ENCODE results near the gene KAT14. TPM values are rescaled to one million over a fixed set of nuclear protein-coding genes. Genes with fewer than 3 reads are reported as not detected.
"Not testable (repeated sequence)": the region's sequence is repeated elsewhere in the genome, so short reads cannot be mapped to it uniquely, and the experiment has no call there.

KAT14 gene
- total RNA-seq, 4 donors from 2014 or later, result 6.5 to 11.8 (median 9.8) TPM

DNA sequence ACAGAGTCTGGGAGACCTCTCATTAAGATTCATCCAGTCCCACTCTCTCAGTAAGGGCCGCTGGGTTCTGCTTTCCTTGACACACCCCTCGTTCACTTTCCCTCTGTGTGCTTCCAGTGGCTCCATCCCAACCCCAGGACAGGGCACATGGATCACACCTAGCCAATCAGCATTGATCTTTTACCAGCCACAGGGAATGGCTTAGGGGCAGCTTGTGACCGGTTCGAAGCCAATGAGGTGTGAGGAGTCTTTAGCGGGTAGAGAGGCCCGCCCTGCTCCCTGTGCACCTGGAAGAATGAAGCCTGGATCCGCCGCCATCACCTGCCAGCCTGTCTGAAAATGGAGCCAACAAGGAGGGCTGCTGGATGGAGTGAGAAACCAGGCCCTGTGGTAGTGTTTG is 44.8 kb upstream of the KAT14 start:
- no peak overlapping the region for H3K27ac ChIP-seq
- H3K36me3 ChIP-seq, result no peaks in the 10 kb centered on the region
- H3K4me1 ChIP-seq, result no peaks in the 10 kb centered on the region
- TF ChIP-seq POLR2A (IDR thresholded peaks at IDR 0.05) (no peak), CTCF (IDR thresholded peaks at IDR 0.05) (no peak)
- no peak overlapping the region for H3K4me3 ChIP-seq
- WGBS, 2 donors, result 79 to 93% methylated on average over 4 to 8 of the region's 8 CpGs
- no peaks in the 10 kb centered on the region for H3K27me3 ChIP-seq
- no peak for DNase-seq
- intact Hi-C loops (cut with DNase I), result no loop called here
- H3K9me3 ChIP-seq, result no peaks in the 10 kb centered on the region

- Histone ChIP-seq H3K36me3 (no peaks in the 10 kb centered on the region), H3K4me3 (no peak overlapping the region), H3K9me3 (no peaks in the 10 kb centered on the region), H3K4me1 (no peaks in the 10 kb centered on the region), H3K27ac (no peak overlapping the region), H3K27me3 (no peaks in the 10 kb centered on the region)
- TF ChIP-seq CTCF (IDR thresholded peaks at IDR 0.05) (no peak), POLR2A (IDR thresholded peaks at IDR 0.05) (no peak)
- intact Hi-C loops (cut with DNase I), result no loop called here
- WGBS, 2 donors, result 76 to 79% methylated on average over 6 of the region's 10 CpGs
- DNase-seq, result no peak
Measured at GRCh38 chr20:18093388-18093787, 44.3 kb upstream of the KAT14 start.

DNA sequence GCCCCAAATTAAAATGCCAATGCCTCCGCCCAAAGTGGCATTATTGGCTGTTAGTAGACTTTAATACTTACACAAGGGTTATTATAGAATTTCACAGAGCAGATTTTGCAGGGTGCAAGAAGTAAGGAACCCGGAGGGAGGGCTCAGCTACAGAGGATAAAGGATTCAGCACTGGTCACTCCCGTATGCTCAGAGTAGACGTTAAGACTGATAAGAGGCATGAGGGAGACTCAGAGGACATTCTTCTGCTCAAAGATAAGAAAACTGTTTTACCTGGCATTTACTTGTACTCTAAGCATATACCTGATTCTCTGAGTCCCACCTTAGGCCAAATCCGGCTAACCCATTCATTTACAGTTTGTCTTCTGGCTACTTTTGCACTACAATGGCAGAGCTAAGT is 43.5 kb upstream of the KAT14 start:
- no peak for TF ChIP-seq CTCF (IDR thresholded peaks at IDR 0.05)
- WGBS, 2 donors, result 63 to 67% methylated on average over 5 of the region's 5 CpGs
- Histone ChIP-seq H3K4me3 (no peak overlapping the region), H3K36me3 (no peaks in the 10 kb centered on the region), H3K27ac (no peak overlapping the region), H3K9me3 (no peaks in the 10 kb centered on the region), H3K27me3 (no peaks in the 10 kb centered on the region), H3K4me1 (no peaks in the 10 kb centered on the region)
- DNase-seq, result no peak
- intact Hi-C loops (cut with DNase I), result no loop called here

DNA sequence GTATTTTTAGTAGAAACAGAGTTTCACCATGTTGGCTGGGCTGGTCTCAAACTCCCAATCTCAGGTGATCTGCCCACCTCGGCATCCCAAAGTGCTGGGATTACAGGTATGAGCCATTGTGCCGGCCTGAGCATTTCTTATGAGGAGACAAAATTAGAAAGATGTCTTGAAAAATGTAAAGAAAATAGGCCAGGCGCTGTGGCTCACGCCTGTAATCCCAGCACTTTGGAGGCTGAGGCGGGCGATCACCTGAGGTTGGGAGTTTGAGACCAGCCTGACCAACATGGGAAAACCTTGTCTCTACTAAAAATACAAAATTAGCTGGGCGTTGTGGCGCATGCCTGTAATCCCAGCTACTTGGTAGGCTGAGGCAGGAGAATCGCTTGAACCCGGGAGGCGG is 37.1 kb upstream of the KAT14 start:
- H3K27ac ChIP-seq; H3K4me3 ChIP-seq; H3K9me3 ChIP-seq; H3K36me3 ChIP-seq; H3K4me1 ChIP-seq; intact Hi-C loops (cut with DNase I); DNase-seq: not testable (repeated sequence)
- 93% methylated on average over 8 to 10 of the region's 11 CpGs for WGBS, 2 donors
- peaks cover 0 to 14% (median 0%) of the 10 kb centered on the region in 4 donors for H3K27me3 ChIP-seq

GRCh38 chr20:18101125-18101810 is 36.4 kb upstream of the KAT14 start:
- Histone ChIP-seq H3K27me3 (peaks cover 0 to 14% (median 0%) of the 10 kb centered on the region in 4 donors), H3K4me1 (no peaks in the 10 kb centered on the region), H3K27ac (no peak overlapping the region), H3K4me3 (no peak overlapping the region), H3K9me3 (no peaks in the 10 kb centered on the region), H3K36me3 (no peaks in the 10 kb centered on the region)
- 37 to 57% methylated on average over 7 of the region's 7 CpGs for WGBS, 2 donors
- intact Hi-C loops (cut with DNase I), result no loop called here
- TF ChIP-seq CTCF (IDR thresholded peaks at IDR 0.05) (no peak), POLR2A (IDR thresholded peaks at IDR 0.05) (no peak)
- DNase-seq, result no peak

- intact Hi-C loops (cut with DNase I), result no loop called here
- Histone ChIP-seq H3K27ac (no peak overlapping the region), H3K4me1 (no peaks in the 10 kb centered on the region), H3K4me3 (no peak overlapping the region), H3K36me3 (no peaks in the 10 kb centered on the region), H3K27me3 (peaks cover 0 to 14% (median 0%) of the 10 kb centered on the region in 4 donors), H3K9me3 (no peaks in the 10 kb centered on the region)
- 53 to 63% methylated on average over 1 of the region's 1 CpG for WGBS, 2 donors
- TF ChIP-seq POLR2A (IDR thresholded peaks at IDR 0.05), result no peak
- TF ChIP-seq CTCF (IDR thresholded peaks at IDR 0.05), result no peak
- no peak for DNase-seq
Measured at GRCh38 chr20:18103497-18103896, 34.2 kb upstream of the KAT14 start.
